ENCODE measurements around the gene ESAM. TPM values are rescaled to one million over a fixed set of nuclear protein-coding genes. Genes with fewer than 3 reads are reported as not detected.

ESAM gene
- total and polyA plus RNA-seq, 12 donors: 25.3 to 88.1 (median 47.0) TPM

- peaks cover 0 to 72% (median 56%) of the 10 kb centered on the region in 7 donors for H3K27me3 ChIP-seq
Observed at GRCh38 chr11:124756033-124756752, 5.9 kb downstream of the ESAM start.

GRCh38 chr11:124754710-124755109, 7.4 kb downstream of the ESAM start:
- peaks cover 0 to 59% (median 12%) of the 10 kb centered on the region in 9 donors for H3K36me3 ChIP-seq
- TF ChIP-seq, protein P1, sequence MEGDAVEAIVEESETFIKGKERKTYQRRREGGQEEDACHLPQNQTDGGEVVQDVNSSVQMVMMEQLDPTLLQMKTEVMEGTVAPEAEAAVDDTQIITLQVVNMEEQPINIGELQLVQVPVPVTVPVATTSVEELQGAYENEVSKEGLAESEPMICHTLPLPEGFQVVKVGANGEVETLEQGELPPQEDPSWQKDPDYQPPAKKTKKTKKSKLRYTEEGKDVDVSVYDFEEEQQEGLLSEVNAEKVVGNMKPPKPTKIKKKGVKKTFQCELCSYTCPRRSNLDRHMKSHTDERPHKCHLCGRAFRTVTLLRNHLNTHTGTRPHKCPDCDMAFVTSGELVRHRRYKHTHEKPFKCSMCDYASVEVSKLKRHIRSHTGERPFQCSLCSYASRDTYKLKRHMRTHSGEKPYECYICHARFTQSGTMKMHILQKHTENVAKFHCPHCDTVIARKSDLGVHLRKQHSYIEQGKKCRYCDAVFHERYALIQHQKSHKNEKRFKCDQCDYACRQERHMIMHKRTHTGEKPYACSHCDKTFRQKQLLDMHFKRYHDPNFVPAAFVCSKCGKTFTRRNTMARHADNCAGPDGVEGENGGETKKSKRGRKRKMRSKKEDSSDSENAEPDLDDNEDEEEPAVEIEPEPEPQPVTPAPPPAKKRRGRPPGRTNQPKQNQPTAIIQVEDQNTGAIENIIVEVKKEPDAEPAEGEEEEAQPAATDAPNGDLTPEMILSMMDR (IDR thresholded peaks at IDR 0.05): no peak
- H3K27me3 ChIP-seq: peaks cover 0 to 67% (median 50%) of the 10 kb centered on the region in 7 donors
- H3K9me3 ChIP-seq: no peaks in the 10 kb centered on the region
- ATAC-seq (no peak), DNase-seq (no peak)
- no peak overlapping the region for H3K4me3 ChIP-seq
- intact Hi-C loops (cut with DNase I): loop anchor here in 1 of 10 donors (5.0 kb wide), 1 partner anchor 83 kb away; no protein-coding TSS in a partner anchor
- WGBS, 2 donors: 56% methylated on average over 6 of the region's 6 CpGs
- H3K4me1 ChIP-seq: peaks cover 11 to 97% (median 75%) of the 10 kb centered on the region in 9 donors
- peak overlapping the region in 3 of 10 donors; percentile 22 to 58 (median 30) for H3K27ac ChIP-seq

More at GRCh38 chr11:124756033-124756752, 5.9 kb downstream of the ESAM start:
- ATAC-seq (no peak), DNase-seq (no peak)
- no peak overlapping the region for H3K4me3 ChIP-seq
- no peaks in the 10 kb centered on the region for H3K9me3 ChIP-seq
- H3K27ac ChIP-seq: peak overlapping the region in 3 of 10 donors; percentile 2 to 99 (median 22)
- TF ChIP-seq, protein P1 (IDR thresholded peaks at IDR 0.05): no peak
- peaks cover 0 to 59% (median 12%) of the 10 kb centered on the region in 9 donors for H3K36me3 ChIP-seq
- H3K4me1 ChIP-seq: peaks cover 14 to 94% (median 81%) of the 10 kb centered on the region in 9 donors
- WGBS, 2 donors: 26 to 31% methylated on average over 9 of the region's 9 CpGs
- intact Hi-C loops (cut with DNase I): loop anchor here in 1 of 10 donors (5.0 kb wide), 1 partner anchor 81 kb away; no protein-coding TSS in a partner anchor

DNA sequence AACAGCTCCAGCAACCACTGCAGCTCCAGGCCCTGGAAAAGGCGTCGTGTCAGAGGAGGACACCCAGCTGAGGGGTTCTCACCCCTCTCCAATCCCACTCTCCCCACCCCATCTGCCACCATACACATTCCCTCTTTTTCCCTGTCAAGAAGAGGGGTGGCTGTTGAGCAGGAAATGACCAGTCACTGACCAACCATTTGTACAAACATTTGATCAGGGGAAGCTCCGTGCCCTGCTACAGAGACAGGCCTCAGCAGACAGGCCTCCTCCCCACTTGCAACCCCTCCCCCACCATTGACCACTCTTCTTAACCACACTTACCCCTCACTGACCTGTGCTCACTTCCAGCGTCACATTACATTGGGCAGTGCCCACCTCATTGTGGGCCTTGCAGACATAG, 7.8 kb downstream of the ESAM start:
- no peaks in the 10 kb centered on the region for H3K9me3 ChIP-seq
- H3K27ac ChIP-seq: peak overlapping the region in 4 of 10 donors; percentile 14 to 58 (median 26)
- WGBS, 2 donors: 60 to 64% methylated on average over 4 of the region's 4 CpGs
- TF ChIP-seq, protein P1 (IDR thresholded peaks at IDR 0.05): no peak
- H3K27me3 ChIP-seq: peaks cover 0 to 64% (median 48%) of the 10 kb centered on the region in 7 donors
- H3K4me1 ChIP-seq: peaks cover 11 to 98% (median 75%) of the 10 kb centered on the region in 9 donors
- no peak for DNase-seq
- H3K4me3 ChIP-seq: no peak overlapping the region
- no peak for ATAC-seq
- intact Hi-C loops (cut with DNase I): no loop called here
- H3K36me3 ChIP-seq: peaks cover 0 to 59% (median 12%) of the 10 kb centered on the region in 9 donors

DNA sequence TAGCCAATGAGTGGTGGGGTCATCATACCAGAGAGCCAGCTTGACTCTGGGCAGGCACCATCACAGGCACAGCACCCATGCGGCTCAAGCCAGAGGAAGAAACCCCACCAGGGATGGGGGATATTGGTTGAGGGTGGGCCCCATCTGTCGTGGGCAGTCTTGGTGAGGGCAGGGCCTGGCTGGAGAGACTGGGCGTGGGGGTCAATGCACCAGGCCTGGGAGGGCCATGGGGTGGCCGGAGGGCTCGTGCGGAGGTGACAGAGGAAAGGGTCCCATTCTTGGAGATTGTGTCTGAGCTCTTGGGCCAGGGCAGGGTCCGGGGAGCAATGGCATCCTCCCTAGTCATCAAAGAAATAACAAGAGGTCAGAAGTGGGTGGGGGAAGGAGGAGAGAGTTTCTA, 8.5 kb downstream of the ESAM start:
- Histone ChIP-seq H3K27me3 (peaks cover 0 to 64% (median 50%) of the 10 kb centered on the region in 7 donors), H3K9me3 (no peaks in the 10 kb centered on the region), H3K36me3 (peaks cover 0 to 59% (median 12%) of the 10 kb centered on the region in 9 donors), H3K4me1 (peaks cover 11 to 98% (median 75%) of the 10 kb centered on the region in 9 donors), H3K27ac (peak overlapping the region in 5 of 10 donors; percentile 12 to 58 (median 41)), H3K4me3 (no peak overlapping the region)
- no peak for ATAC-seq
- WGBS, 2 donors: 82 to 88% methylated on average over 7 of the region's 7 CpGs
- TF ChIP-seq, protein P1 (IDR thresholded peaks at IDR 0.05): no peak
- no peak for DNase-seq
- intact Hi-C loops (cut with DNase I): no loop called here

All from heart right ventricle (tissue), 16 donors.